ENCODE results near the gene TENM4. TPM values are rescaled to one million over a fixed set of nuclear protein-coding genes. Genes with fewer than 3 reads are reported as not detected.

Gene TENM4
- 192 TPM for total RNA-seq

DNA sequence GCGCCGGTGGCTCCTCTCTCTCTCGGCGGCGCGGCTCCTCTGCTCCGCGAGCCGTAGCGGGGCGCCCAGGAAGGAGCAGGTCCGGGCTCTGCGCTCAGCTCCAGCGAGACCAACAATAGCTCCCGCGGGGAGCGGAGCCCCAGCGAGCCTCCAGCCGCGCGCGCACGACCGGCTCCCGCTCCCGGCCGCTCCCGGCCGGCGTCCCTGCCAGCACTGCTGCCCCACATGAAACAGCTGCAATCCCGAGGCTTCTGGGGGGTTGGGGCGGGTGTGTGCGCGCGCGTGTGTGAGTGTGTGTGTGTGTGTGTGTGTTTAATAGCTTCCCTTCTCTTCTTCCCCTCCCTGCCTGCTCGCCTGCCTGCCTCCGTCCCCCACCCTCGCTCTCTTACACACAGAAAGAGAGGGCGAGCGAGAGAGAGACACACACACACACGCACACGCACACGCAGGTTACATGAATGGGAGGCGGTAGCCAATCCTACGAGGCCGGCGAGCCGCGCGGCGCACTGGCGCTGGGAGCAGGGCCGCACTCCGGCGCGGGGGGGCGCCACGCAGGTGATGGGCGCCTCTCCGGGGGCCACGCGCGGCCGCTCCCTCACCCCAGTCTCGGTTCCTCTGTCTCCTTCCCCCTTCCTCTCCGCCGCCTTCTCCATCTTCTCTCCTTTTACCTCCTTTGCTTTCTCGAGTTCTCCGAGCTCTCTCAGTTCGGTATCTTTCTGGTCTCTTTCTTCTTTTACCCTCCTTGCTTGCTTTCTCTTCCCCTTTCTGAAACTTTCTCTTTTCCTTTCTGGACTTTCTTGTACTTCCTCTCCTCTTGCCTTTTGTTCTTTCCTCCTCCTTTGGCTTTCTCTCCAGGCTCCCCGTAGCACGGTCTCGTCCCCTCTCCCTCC, at the start of gene TENM4:
Gene TENM4, minus strand, starts transcription at position 460 of the 890 bp plus-strand sequence. CDS start 371,086 bp downstream, outside the sequence.

Small RNA genes within 50 kb of the gene (small RNA-seq; reads per million reads assigned to genes)
- gene MIR5579 (ENCODE audit: low replicate concordance) (0.12 reads per million), gene MIR708 (ENCODE audit: low replicate concordance) (129 reads per million, percentile 96 among the genes with 10 or more reads in this experiment)
